ENCODE data around the gene GTF3C1. TPM values are rescaled to one million over a fixed set of nuclear protein-coding genes. Genes with fewer than 3 reads are reported as not detected.

The GTF3C1 gene
- total RNA-seq = 10 to 100 TPM; 52.5 to 54.1 TPM

GRCh38 chr16:27549746-27550581 is at the start of gene GTF3C1, which contains the start of gene KATNIP:
Gene GTF3C1 (minus strand): TSS chr16:27549913. CDS start chr16:27549890, 23 bp downstream.
Gene KATNIP (plus strand): TSS chr16:27550144. CDS start chr16:27550171, 27 bp downstream.
- Mint-ChIP-seq H3K27me3 (ENCODE audit: low read depth) (no peaks in the 10 kb centered on the region), H3K9me3 (no peaks in the 10 kb centered on the region), H3K4me1 (ENCODE audit: low read depth) (peaks cover 36% of the 10 kb centered on the region), H3K36me3 (ENCODE audit: low read depth) (peaks cover 1% of the 10 kb centered on the region), H3K4me3 (peak within 1 kb of the TSS; percentile 94), H3K27ac (peak within 1 kb of the TSS; percentile 86)
- intact Hi-C loops (cut with micrococcal nuclease) = loop anchor here (10.0 kb wide), 1 partner anchor 215 kb away; no protein-coding TSS in a partner anchor
- CTCF ChIA-PET = no interaction called here
- DNase-seq = peak; percentile 100

GRCh38 chr16:27598931-27599565 is 49.3 kb upstream of the GTF3C1 start:
- Mint-ChIP-seq H3K36me3 (ENCODE audit: low read depth) (no peaks in the 10 kb centered on the region), H3K4me1 (ENCODE audit: low read depth) (no peaks in the 10 kb centered on the region), H3K27ac (no peak overlapping the region), H3K27me3 (ENCODE audit: low read depth) (no peaks in the 10 kb centered on the region), H3K4me3 (no peak overlapping the region), H3K9me3 (no peaks in the 10 kb centered on the region)
- intact Hi-C loops (cut with micrococcal nuclease) = no loop called here
- DNase-seq = no peak
- CTCF ChIA-PET = no interaction called here

- CTCF ChIA-PET = interaction anchor here (1.7 kb wide), 1 partner anchor 83 kb away, joined by 4 read pairs; no protein-coding TSS in a partner anchor
- H3K36me3 Mint-ChIP-seq (ENCODE audit: low read depth) = no peaks in the 10 kb centered on the region
- H3K4me3 Mint-ChIP-seq = no peak overlapping the region
- no peak for DNase-seq
- H3K9me3 Mint-ChIP-seq = no peaks in the 10 kb centered on the region
- H3K27me3 Mint-ChIP-seq (ENCODE audit: low read depth) = no peaks in the 10 kb centered on the region
- no peaks in the 10 kb centered on the region for H3K4me1 Mint-ChIP-seq (ENCODE audit: low read depth)
- H3K27ac Mint-ChIP-seq = no peak overlapping the region
- intact Hi-C loops (cut with micrococcal nuclease) = no loop called here
These were observed 48.5 kb upstream of the GTF3C1 start for GRCh38 chr16:27598220-27598619.

- no peak overlapping the region for H3K27ac Mint-ChIP-seq
- no peak for DNase-seq
- H3K4me3 Mint-ChIP-seq = no peak overlapping the region
- CTCF ChIA-PET = interaction anchor here (1.7 kb wide), 1 partner anchor 82 kb away, joined by 4 read pairs; no protein-coding TSS in a partner anchor
- intact Hi-C loops (cut with micrococcal nuclease) = no loop called here
- no peaks in the 10 kb centered on the region for H3K36me3 Mint-ChIP-seq (ENCODE audit: low read depth)
- no peaks in the 10 kb centered on the region for H3K9me3 Mint-ChIP-seq
- H3K27me3 Mint-ChIP-seq (ENCODE audit: low read depth) = no peaks in the 10 kb centered on the region
- no peaks in the 10 kb centered on the region for H3K4me1 Mint-ChIP-seq (ENCODE audit: low read depth)
These were observed 47.6 kb upstream of the GTF3C1 start for GRCh38 chr16:27597361-27597760.

- no peaks in the 10 kb centered on the region for H3K36me3 Mint-ChIP-seq (ENCODE audit: low read depth)
- H3K27me3 Mint-ChIP-seq (ENCODE audit: low read depth) = no peaks in the 10 kb centered on the region
- intact Hi-C loops (cut with micrococcal nuclease) = no loop called here
- no peaks in the 10 kb centered on the region for H3K9me3 Mint-ChIP-seq
- no peaks in the 10 kb centered on the region for H3K4me1 Mint-ChIP-seq (ENCODE audit: low read depth)
- H3K27ac Mint-ChIP-seq = no peak overlapping the region
- CTCF ChIA-PET = no interaction called here
- no peak for DNase-seq
- H3K4me3 Mint-ChIP-seq = no peak overlapping the region
These were observed 46.7 kb upstream of the GTF3C1 start for GRCh38 chr16:27596411-27596810.

- Mint-ChIP-seq H3K9me3 (no peaks in the 10 kb centered on the region), H3K27ac (no peak overlapping the region), H3K27me3 (ENCODE audit: low read depth) (no peaks in the 10 kb centered on the region), H3K4me1 (ENCODE audit: low read depth) (no peaks in the 10 kb centered on the region), H3K36me3 (ENCODE audit: low read depth) (no peaks in the 10 kb centered on the region), H3K4me3 (no peak overlapping the region)
- CTCF ChIA-PET = no interaction called here
- intact Hi-C loops (cut with micrococcal nuclease) = no loop called here
- DNase-seq = no peak
These were observed 46.3 kb upstream of the GTF3C1 start for GRCh38 chr16:27595993-27596392.

GRCh38 chr16:27595475-27595874 is 45.8 kb upstream of the GTF3C1 start:
- H3K27ac Mint-ChIP-seq = no peak overlapping the region
- CTCF ChIA-PET = interaction anchor here (0.6 kb wide), 1 partner anchor 23 kb away, joined by 3 read pairs; no protein-coding TSS in a partner anchor

GRCh38 chr16:27591837-27592236 is 42.1 kb upstream of the GTF3C1 start:
- Mint-ChIP-seq H3K4me3 (no peak overlapping the region), H3K27me3 (ENCODE audit: low read depth) (no peaks in the 10 kb centered on the region), H3K9me3 (no peaks in the 10 kb centered on the region), H3K27ac (no peak overlapping the region), H3K36me3 (ENCODE audit: low read depth) (no peaks in the 10 kb centered on the region), H3K4me1 (ENCODE audit: low read depth) (no peaks in the 10 kb centered on the region)
- CTCF ChIA-PET = interaction anchor here (0.6 to 0.8 kb wide), 2 partner anchors 270 to 1281 kb away, joined by 3 to 5 read pairs; no protein-coding TSS in a partner anchor
- intact Hi-C loops (cut with micrococcal nuclease) = no loop called here
- DNase-seq = no peak

More at GRCh38 chr16:27595475-27595874, 45.8 kb upstream of the GTF3C1 start:
- no peak for DNase-seq
- Mint-ChIP-seq H3K9me3 (no peaks in the 10 kb centered on the region), H3K27me3 (ENCODE audit: low read depth) (no peaks in the 10 kb centered on the region), H3K4me1 (ENCODE audit: low read depth) (no peaks in the 10 kb centered on the region), H3K36me3 (ENCODE audit: low read depth) (no peaks in the 10 kb centered on the region), H3K4me3 (no peak overlapping the region)
- intact Hi-C loops (cut with micrococcal nuclease) = no loop called here

- Mint-ChIP-seq H3K27ac (no peak overlapping the region), H3K9me3 (no peaks in the 10 kb centered on the region), H3K36me3 (ENCODE audit: low read depth) (peaks cover 17% of the 10 kb centered on the region), H3K27me3 (ENCODE audit: low read depth) (no peaks in the 10 kb centered on the region), H3K4me3 (no peak overlapping the region), H3K4me1 (ENCODE audit: low read depth) (no peaks in the 10 kb centered on the region)
- intact Hi-C loops (cut with micrococcal nuclease) = no loop called here
- no peak for DNase-seq
- CTCF ChIA-PET = no interaction called here
These were observed 38.3 kb upstream of the GTF3C1 start for GRCh38 chr16:27588057-27588456.

GRCh38 chr16:27586711-27587110 is 37.0 kb upstream of the GTF3C1 start:
- H3K4me3 Mint-ChIP-seq = no peak overlapping the region
- intact Hi-C loops (cut with micrococcal nuclease) = no loop called here
- no peaks in the 10 kb centered on the region for H3K27me3 Mint-ChIP-seq (ENCODE audit: low read depth)
- no peak overlapping the region for H3K27ac Mint-ChIP-seq
- H3K4me1 Mint-ChIP-seq (ENCODE audit: low read depth) = no peaks in the 10 kb centered on the region
- CTCF ChIA-PET = no interaction called here
- DNase-seq = no peak
- peaks cover 22% of the 10 kb centered on the region for H3K36me3 Mint-ChIP-seq (ENCODE audit: low read depth)
- H3K9me3 Mint-ChIP-seq = no peaks in the 10 kb centered on the region

GRCh38 chr16:27585200-27585599 is 35.5 kb upstream of the GTF3C1 start:
- intact Hi-C loops (cut with micrococcal nuclease) = no loop called here
- Mint-ChIP-seq H3K27ac (no peak overlapping the region), H3K27me3 (ENCODE audit: low read depth) (no peaks in the 10 kb centered on the region), H3K9me3 (no peaks in the 10 kb centered on the region), H3K4me1 (ENCODE audit: low read depth) (no peaks in the 10 kb centered on the region), H3K36me3 (ENCODE audit: low read depth) (peaks cover 24% of the 10 kb centered on the region), H3K4me3 (no peak overlapping the region)
- CTCF ChIA-PET = interaction anchor here (0.5 kb wide), 1 partner anchor 30 kb away, joined by 4 read pairs; no protein-coding TSS in a partner anchor
- DNase-seq = no peak

GRCh38 chr16:27583634-27584033 is 33.9 kb upstream of the GTF3C1 start:
- H3K27me3 Mint-ChIP-seq (ENCODE audit: low read depth) = no peaks in the 10 kb centered on the region
- H3K36me3 Mint-ChIP-seq (ENCODE audit: low read depth) = peaks cover 26% of the 10 kb centered on the region
- DNase-seq = no peak
- H3K4me1 Mint-ChIP-seq (ENCODE audit: low read depth) = peaks cover 7% of the 10 kb centered on the region
- no peak overlapping the region for H3K4me3 Mint-ChIP-seq
- intact Hi-C loops (cut with micrococcal nuclease) = no loop called here
- CTCF ChIA-PET = interaction anchor here (0.7 to 0.9 kb wide), 2 partner anchors 24 to 62 kb away, joined by 3 to 4 read pairs; no protein-coding TSS in a partner anchor
- H3K27ac Mint-ChIP-seq = no peak overlapping the region
- H3K9me3 Mint-ChIP-seq = no peaks in the 10 kb centered on the region

Data from activated naive CD4-positive, alpha-beta T cell treated with anti-CD3 and anti-CD28 coated beads for 36 hours (primary cell).